DMS53 (cell line): ENCODE data around the gene KAT14.
A peak's percentile ranks its signal among the peaks of the same experiment; 100 is the strongest.
"Not testable (repeated sequence)": the region's sequence is repeated elsewhere in the genome, so short reads cannot be mapped to it uniquely, and the experiment has no call there.

Experiments used
- DNase-seq: peaks from one replicate; lab custom pipeline; 2025; lab: John Stamatoyannopoulos, UW

KAT14 gene, protein sequence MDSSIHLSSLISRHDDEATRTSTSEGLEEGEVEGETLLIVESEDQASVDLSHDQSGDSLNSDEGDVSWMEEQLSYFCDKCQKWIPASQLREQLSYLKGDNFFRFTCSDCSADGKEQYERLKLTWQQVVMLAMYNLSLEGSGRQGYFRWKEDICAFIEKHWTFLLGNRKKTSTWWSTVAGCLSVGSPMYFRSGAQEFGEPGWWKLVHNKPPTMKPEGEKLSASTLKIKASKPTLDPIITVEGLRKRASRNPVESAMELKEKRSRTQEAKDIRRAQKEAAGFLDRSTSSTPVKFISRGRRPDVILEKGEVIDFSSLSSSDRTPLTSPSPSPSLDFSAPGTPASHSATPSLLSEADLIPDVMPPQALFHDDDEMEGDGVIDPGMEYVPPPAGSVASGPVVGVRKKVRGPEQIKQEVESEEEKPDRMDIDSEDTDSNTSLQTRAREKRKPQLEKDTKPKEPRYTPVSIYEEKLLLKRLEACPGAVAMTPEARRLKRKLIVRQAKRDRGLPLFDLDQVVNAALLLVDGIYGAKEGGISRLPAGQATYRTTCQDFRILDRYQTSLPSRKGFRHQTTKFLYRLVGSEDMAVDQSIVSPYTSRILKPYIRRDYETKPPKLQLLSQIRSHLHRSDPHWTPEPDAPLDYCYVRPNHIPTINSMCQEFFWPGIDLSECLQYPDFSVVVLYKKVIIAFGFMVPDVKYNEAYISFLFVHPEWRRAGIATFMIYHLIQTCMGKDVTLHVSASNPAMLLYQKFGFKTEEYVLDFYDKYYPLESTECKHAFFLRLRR

GRCh38 chr20:18137412-18138265, at the start of gene KAT14, which contains the start of gene PET117:
TSS of gene KAT14 (plus strand) at chr20:18137863. CDS start at chr20:18142661, 4,798 bp downstream.
TSS of gene PET117 (plus strand) at chr20:18137863. CDS start at chr20:18137956, 93 bp downstream.
- DNase-seq, result peak; percentile 97

GRCh38 chr20:18088298-18088697, 49.4 kb upstream of the KAT14 start:
- DNase-seq, result not testable (repeated sequence)

- DNase-seq, result not testable (repeated sequence)
Observed at GRCh38 chr20:18088841-18089240, 48.8 kb upstream of the KAT14 start.

- DNase-seq, result no peak
Observed at GRCh38 chr20:18090044-18090443, 47.6 kb upstream of the KAT14 start.

DNA sequence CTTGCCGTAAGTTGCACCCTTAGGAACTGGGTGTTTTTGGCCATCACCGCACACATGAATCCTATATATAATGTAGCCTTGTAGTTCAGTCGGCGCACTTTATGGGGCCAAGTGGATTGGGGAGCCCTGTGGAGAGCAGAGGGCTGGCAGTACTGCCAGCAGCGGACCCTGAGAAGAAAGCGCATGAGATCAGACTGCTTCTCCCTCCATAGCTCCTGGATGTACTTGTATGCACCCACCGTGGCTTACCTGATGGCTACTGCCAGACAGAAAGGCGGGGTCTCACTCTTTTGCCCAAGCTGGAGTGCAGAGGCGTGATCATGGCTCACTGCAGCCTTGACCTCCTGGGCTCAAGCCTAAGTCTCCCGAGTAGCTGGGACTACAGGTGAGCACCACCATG, 47.2 kb upstream of the KAT14 start:
- no peak for DNase-seq

GRCh38 chr20:18091623-18092022, 46.0 kb upstream of the KAT14 start:
- DNase-seq, result no peak

- DNase-seq, result no peak
Observed at GRCh38 chr20:18092890-18093289, 44.8 kb upstream of the KAT14 start.

DNA sequence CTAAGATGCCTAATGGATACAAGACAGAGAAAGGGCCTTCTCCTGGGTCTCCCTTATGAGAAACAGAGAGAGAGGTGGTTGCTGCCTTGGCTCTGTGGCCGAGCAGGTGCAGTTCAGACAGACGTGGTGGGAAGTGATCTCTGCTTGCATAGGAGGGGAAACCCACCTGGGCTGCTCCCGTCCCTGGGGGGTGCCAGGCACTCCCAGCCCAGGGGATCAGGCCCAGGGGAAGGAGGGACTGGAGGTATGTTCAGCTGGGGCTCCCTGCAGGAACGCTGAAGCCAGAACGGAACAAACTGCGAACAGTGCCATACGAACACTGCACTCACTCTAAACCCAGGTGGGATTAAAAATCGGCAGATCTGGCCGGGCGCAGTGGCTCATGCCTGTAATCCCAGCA, 44.3 kb upstream of the KAT14 start:
- no peak for DNase-seq

DNA sequence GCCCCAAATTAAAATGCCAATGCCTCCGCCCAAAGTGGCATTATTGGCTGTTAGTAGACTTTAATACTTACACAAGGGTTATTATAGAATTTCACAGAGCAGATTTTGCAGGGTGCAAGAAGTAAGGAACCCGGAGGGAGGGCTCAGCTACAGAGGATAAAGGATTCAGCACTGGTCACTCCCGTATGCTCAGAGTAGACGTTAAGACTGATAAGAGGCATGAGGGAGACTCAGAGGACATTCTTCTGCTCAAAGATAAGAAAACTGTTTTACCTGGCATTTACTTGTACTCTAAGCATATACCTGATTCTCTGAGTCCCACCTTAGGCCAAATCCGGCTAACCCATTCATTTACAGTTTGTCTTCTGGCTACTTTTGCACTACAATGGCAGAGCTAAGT, 43.5 kb upstream of the KAT14 start:
- no peak for DNase-seq

- not testable (repeated sequence) for DNase-seq
Observed at GRCh38 chr20:18100569-18100968, 37.1 kb upstream of the KAT14 start.

DNA sequence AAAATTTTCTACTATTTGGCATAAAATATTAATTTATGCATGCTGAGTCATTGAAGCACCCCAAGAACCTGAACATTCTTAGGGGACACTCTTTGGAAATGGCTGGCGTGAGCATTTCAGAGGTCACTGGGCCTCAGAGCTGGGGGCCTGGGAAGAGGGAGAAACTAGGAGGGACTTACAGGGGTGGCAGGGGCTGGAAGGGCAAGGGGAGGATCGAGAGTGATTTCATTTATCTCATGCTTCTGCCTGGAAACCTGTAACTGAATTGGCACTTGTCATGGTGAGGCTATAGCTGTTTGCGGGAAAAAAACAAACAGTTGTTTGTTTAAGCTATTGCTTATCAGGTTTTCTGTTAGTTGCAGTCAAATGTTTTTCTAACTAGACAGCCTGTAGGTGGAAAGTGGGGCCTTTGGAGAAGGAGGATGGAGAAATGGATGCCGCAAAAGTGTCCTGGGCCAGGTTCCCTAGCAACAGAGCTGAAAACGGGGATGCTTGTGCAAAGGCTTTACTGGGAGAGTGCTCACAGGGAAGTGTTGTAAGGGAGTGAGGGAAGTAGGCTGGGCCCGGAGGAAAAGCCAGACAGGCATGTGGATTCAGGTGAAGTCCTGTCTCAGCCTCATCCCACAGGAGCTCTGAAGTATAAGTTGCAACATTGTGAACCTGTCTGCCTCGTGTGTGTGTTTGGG, 36.4 kb upstream of the KAT14 start:
- DNase-seq, result peak; percentile 38

GRCh38 chr20:18103497-18103896, 34.2 kb upstream of the KAT14 start:
- peak; percentile 71 for DNase-seq

DNA sequence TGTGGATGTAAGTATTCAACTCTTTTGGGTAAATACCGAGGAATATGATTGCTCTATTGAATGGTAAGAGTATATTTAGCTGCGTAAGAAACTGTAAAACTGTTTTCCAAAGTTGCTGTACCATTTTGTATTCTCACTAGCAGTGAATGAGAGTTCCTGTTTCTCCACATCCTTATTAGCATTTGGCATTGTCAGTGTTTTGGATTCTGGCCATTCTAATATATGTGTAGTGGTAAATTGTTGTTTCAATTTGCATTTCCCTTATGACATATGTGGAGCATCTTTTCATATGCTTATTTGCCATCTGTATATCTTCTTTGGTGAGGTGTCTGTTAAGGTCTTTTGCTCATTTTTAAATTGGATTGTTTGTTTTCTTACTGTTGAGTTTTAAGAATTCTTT, 29.3 kb upstream of the KAT14 start:
- no peak for DNase-seq

DNA sequence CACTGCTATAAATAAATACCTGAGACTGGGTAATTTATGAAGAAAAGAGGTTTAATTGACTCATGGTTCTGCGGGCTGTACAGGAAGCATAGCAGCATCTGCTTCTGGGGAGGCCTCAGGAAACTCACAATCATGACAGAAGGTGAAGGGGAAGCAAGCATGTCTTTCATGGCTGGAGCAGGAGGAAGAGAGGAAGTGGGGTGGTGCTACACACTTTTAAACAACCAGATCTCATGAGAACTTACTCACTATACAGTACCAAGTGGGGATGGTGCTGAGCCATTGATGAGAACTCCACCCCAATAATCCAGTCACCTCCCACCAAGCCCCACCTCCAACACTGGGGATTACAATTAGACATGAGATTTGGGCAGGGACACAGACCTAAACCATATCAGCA, 9.1 kb upstream of the KAT14 start:
- not testable (repeated sequence) for DNase-seq

GRCh38 chr20:18132663-18133062, 5.0 kb upstream of the KAT14 start:
- DNase-seq, result no peak

DNA sequence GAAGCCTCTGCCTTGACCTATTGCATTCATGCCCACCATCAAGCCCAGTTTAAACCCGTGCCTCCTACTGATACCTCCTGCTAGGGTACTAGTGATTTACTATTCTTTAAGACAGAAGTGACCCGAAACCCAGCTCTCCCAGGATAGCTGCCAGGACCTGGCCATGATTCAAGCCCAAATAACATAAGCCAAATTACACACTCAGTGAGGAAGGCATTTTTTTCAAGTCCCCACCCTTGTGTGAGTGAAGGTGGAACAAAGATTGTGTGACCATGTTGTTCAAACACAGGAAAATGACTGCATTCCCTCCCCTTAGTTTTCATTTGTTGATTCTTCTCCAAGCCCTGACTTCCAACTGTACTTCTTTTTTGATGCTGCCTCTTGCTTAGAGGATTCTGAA, 3.7 kb upstream of the KAT14 start:
- DNase-seq, result no peak

GRCh38 chr20:18138266-18138582, 561 bp downstream of the KAT14 start:
- no peak for DNase-seq

DNA sequence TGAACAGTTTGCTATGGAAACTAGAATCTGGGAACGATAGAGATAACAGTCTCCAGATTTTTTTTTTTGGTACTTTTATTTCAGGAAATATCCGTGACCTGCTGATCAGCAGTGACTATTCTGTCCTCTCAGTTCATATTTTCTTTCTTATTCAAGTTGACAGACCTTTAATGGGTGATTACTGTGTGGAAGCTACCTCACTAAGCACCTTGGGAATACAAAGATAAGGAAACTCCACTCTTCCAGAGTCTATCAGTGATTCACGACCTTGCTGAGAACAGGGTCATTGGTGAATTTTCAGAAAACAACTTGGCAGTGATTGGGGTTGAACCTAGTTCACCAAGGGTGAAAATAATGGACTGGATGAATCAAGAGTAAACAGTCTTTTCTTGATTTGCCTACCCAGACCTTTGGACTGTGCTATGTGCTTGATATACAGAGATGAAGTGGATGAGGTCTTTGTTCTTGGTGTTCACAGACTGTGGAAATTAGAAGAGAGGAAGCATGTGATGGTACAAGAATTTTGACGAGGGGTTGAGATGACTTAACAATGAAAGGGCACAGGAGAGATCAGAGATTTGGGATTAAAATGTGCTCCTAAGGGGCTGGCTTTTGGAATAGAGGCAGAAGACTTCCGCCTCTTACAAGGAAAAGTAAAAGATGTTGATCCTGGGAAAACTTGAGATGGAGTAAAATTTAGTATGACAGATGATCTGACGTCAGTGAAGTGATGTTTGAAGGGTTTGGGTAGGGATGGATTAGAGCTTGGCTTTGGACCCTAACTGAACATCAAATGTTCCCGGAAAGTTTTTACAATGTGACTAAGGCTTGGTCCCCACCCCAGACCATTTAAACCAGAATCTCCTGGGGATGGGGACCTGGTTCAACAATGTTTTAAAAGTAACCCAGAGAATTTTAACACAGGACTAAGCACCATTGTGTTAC, 1.2 kb downstream of the KAT14 start:
- DNase-seq, result peak; percentile 35

- DNase-seq, result no peak
Observed at GRCh38 chr20:18139832-18140231, 2.2 kb downstream of the KAT14 start.

- DNase-seq, result no peak
Observed at GRCh38 chr20:18144541-18145099, 7.0 kb downstream of the KAT14 start.
